ENCODE results near the gene IFNAR2.
"Not testable (repeated sequence)": the region's sequence is repeated elsewhere in the genome, so short reads cannot be mapped to it uniquely, and the experiment has no call there.

The IFNAR2 gene

DNA sequence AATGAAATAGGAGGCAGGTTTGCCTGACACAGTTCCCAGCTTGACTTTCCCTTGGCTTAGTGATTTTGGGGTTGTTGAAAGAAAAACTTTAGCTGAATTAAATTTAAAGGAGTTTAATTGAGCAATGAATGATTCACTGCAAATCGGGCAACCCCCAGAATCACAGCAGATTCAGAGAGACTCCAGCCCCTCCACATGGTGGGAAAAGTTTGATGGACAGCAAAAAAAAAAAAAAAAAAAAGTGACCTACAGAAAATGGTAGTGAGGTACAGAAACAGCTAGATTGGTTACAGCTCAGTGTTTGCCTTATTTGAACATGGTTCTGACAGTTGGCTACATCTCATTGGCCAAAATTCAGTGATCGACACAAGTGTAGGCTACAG is 12.6 kb upstream of the IFNAR2 start:
- no peak for DNase-seq

GRCh38 chr21:33219300-33219699 is 10.4 kb upstream of the IFNAR2 start:
- no peak for DNase-seq

- no peak for DNase-seq
Observed at GRCh38 chr21:33219954-33220353, 9.8 kb upstream of the IFNAR2 start.

DNA sequence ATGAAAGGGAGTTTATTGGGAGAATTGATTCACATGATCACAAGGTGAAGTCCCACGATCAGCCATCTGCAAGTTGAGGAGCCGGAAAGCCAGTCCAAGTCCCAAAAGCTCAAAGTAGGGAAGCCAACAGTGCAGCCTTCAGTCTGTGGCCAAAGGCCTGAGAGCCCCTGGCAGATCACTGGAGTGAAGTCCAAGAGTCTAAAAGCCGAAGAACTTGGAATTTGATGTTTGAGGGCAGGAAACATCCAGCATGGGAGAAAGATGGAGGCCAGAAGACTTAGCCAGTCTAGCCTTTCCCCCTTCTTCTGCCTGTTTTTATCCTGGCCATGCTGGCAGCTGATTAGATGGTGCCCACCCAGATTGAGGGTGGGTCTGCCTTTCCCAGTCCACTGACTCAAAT is 4.4 kb upstream of the IFNAR2 start:
- DNase-seq, result not testable (repeated sequence)

- no peak for DNase-seq
Observed at GRCh38 chr21:33228455-33228854, 1.3 kb upstream of the IFNAR2 start.

DNA sequence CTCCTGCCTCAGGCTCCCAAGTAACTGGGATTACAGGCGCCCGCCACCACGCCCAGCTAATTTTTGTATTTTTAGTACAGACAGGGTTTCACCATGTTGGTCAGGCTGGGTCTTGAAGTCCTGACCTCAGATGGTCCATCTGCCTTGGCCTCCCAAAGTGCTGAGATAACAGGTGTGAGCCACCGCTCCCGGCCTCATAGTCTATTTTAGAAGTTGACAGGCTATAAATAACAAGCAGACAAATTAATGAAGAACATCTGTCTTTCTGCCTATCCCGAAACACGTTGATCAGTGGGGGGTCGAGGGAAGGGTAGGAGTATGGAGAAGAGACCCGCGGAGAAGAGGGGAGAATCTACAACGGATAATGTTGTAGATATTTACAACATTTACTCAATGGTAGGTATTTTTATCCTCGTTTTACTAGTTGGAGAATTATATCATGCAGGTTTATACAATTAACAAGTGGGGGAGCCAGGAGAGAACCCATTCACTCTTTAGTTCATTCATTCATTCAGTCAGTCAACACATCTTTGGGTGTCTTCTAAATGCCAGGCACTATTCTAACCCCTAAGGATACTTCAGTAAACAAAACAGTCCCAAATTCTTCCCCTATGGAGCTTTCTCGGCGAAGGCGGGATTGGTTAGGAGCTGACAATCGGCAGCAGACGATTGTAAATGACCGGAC is 497 bp upstream of the IFNAR2 start:
- no peak for DNase-seq

DNA sequence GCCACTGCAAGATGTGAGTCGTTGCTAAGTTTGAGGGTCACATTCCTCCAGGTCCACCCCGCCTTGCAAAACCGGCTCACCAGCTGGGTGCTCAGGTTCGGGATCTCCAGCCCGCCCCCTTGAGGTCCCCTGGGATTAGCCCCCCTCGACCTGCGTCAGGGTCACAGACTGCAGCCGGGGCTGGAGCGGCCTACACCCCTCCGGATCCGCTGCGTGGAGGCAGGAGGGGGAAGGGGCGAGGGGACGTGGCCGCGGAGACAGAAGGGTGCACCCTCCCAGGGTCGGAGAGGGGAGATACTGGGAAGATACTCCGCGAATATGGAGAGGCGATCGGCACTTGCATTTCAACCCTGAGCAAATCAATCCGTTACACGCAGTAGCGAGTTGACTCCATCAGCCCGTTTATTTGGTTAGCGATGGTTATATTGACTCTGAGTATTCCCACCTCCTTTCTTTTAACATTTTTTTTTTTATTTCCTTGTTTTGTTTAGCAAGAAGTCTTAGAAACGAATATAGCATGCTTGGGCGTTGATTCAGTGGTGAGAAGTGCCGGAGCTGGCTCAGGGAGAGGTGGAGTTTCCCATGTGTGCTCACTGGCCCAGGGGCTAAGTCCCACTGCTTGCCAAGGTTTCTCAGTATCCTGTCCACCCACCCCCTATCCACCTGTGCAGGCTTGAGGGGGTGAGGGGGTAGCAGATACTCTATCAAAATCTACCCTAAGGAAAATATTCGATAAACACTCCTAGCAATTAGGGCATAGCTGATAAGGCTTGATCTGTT is 997 bp downstream of the IFNAR2 start:
- DNase-seq, result peak; percentile 49

- DNase-seq, result no peak
Observed at GRCh38 chr21:33231526-33231925, 1.8 kb downstream of the IFNAR2 start.

- no peak for DNase-seq
Observed at GRCh38 chr21:33232291-33233034, 2.7 kb downstream of the IFNAR2 start.

GRCh38 chr21:33234635-33235520 is 5.1 kb downstream of the IFNAR2 start:
- DNase-seq, result no peak

DNA sequence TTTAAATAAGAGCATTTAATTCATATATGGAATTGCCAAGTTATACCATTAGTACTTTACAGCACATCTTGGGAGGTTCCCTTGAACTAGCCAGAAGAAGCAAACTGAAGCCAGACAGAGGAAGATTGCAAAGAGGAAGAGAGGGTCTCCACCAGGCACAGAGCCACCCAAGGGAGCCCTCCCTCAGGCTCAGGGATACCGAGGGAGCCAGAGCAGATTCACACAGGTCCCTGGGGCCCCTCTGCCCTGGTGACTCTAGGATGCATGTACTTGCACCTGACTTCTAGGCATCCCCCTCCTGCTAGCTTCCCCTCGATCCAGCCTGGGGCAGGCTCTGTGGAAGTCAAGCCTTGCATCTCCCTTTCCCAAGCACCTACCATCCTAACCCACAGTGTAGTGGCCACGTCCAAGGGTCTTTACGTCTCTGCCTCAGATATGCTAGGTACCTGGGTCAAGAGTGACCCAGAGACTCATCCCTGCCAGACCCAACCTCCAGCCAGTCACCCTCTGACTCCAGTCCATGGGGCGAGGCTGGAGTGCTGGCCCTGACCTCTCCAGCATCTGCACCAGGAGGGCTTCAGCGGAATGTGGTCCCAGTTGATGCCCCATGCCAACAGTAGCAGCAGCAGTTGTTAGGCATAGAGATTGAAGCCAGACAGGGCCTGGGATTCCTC is 6.4 kb downstream of the IFNAR2 start:
- DNase-seq, result no peak

GRCh38 chr21:33236766-33237165 is 7.0 kb downstream of the IFNAR2 start:
- DNase-seq, result no peak

DNA sequence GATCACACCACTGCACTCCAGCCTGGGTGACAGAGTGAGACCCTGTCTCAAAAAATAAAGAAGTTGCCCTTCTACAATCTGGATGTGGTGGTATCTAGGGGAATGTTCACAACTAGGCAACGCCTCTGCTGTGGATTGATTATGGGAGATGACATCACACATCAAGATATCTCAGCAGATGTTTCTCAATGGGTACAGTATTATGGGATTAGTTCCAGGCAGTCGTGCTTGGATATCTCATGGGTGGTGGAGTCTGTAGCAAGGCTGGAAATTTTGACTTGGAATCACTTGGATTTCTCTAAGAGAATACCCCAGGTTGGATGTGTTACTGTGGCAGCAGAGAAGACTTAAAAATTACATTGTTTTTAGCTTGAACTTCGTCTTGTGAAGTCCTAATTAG is 7.7 kb downstream of the IFNAR2 start:
- DNase-seq, result no peak

DNA sequence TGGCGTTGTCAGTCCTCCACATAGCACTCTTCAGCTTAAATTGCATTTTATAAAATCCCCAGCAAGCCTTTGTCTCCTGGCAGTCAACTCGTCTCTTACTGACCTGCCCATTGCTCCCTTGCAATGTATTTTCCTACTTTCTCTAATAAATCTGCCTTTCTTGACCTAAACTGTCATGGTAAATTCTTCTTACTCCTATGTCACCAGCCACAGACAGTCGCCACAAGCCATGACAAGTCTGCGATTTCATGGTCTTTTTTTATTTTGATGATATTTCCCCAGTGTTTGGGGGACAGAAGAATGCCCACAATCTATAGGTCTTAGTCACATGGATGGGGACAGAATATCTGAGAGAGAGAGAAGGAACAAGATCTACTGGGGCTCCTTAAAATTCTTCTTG is 8.4 kb downstream of the IFNAR2 start:
- DNase-seq, result no peak

DNA sequence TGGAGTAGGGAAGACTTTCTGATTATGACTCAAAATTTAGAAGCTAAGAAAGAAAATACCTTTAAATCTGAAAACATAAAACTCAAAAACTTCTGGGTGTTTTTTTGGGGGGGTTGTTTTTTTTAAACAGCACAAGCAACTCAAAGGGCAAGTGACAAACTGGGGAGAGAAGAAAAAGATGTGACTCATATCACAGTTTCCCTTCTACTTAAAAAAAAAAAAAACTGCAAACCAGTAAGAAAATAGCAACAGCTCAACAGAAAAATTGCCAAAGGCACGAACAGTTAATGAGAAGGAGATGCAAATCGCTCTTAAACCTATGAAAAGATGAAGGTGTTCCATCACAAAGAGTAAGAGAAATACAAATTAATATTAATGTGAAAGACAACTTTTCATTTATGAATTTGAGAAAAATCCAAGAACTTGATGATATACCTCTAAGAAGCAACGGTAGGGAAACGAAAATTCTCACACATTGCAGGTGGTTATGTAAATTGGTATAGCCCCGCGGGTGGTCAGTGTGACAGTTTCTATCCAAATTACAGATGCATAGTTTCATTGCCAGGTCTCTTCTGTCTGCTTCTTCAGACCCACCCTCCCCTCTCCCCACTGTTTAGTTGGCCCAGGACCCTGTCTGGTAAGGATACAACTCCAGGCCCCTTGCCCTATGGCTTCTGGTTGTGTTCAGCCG is 9.0 kb downstream of the IFNAR2 start:
- no peak for DNase-seq

DNA sequence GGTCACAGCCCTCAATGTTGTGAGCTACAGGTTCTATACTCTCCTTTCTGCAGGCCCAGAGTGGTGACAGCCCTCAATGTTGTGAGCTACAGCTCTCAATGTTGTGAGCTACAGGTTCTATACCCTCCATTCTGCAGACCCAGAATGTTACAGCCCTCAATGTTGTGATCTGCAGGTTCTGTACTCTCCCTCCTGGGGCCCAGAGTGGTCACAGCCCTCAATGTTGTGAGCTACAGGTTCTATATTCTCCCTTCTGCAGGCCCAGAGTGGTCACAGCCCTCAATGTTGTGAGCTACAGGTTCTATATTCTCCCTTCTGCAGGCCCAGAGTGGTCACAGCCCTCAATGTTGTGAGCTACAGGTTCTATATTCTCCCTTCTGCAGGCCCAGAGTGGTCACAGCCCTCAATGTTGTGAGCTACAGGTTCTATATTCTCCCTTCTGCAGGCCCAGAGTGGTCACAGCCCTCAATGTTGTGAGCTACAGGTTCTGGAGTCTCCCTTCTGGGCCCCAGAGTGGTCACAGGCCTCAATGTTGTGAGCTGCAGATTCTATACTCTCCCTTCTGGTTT is 9.9 kb downstream of the IFNAR2 start:
- not testable (repeated sequence) for DNase-seq

DNA sequence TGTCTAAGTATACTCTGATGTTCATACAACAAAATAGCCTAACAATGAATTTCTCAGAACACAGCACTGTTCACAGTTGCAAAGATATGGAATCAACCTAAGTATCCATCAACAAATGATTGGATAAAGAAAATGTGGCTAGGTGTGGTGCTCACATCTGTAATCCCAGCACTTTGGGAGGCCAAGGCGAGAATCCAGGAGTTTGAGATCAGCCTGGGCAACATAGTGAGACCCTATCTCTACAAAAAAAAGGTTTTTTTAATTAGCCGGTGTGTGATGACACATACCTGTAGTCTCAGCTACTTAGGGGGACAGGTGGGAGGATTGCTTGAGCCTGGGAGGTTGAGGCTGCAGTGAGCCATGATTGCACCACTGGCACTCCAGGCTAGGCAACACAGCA is 10.7 kb downstream of the IFNAR2 start:
- no peak for DNase-seq

DNA sequence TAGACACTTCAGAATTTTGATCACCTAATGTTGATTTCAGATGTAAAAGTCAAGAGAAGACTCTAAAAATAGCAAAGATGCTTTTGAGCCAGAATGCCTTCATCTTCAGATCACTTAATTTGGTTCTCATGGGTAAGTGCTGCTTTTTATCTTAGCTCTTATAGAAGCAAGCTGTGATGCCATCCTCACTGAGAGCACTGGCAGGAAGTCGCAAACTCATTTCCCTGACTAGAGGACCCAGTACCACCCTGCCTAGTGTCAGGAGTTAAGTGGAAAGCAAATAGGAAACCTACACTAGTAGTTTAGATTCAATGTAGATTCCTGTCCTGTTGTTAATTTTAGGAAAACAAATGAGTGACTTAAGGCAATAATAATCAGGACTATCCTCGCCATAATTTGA is 12.1 kb downstream of the IFNAR2 start:
- no peak for DNase-seq

DNA sequence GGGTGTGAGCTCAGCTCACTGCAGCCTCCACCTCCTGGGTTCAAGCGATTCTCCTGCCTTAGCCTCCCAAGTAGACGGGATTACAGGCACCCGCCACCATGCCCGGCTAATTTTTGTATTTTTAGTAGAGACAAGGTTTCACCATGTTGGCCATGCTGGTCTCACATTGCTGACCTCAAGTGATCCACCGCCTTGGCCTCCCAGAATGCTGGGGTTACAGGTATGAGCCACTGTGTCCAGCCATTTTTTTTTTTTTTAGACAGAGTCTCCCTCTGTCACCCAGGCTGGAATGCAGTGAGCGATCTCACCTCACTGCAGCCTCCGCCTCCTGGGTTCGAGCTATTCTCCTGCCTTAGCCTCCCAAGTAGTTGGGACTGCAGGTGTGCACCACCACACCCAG is 13.1 kb downstream of the IFNAR2 start:
- DNase-seq, result not testable (repeated sequence)

- no peak for DNase-seq
Observed at GRCh38 chr21:33244082-33244778, 14.5 kb downstream of the IFNAR2 start.

DNA sequence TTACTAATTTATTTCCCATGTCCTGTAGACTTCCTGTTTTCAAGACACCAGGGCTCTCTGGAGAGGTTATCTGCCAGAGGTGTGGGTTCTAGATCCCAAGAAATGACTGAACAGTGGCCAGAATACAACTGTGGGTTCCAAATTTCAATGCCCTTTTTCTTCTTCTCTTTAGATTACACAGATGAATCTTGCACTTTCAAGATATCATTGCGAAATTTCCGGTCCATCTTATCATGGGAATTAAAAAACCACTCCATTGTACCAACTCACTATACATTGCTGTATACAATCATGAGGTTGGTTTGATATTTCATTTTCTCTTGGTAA is 15.0 kb downstream of the IFNAR2 start:
- no peak for DNase-seq
